HCT116 (cell line): ENCODE data around the gene OAS2. TPM values are rescaled to one million over a fixed set of nuclear protein-coding genes. Genes with fewer than 3 reads are reported as not detected.

ENCODE experiments used
- ATAC-seq: fragments of 200-7000 bp; cut with Tn5 transposase; 2 replicates; pipeline ENCODE4 v1.9.1; 2020; ENCODE audit warnings: mild to moderate bottlenecking, moderate library complexity
- Bru-seq: library from RNA; stranded (reverse); fragments of 400-500 nt; gene quantifications from one replicate; lab custom pipeline; 2021; lab: Mats Ljungman, UMichigan
- BruChase-seq, 2 experiments: library from RNA; stranded (reverse); fragments of 400-500 nt; gene quantifications; one replicate each; lab custom pipeline; 2021; lab: Mats Ljungman, UMichigan
- BruUV-seq: library from RNA; stranded (reverse); fragments of 400-500 nt; replicated peaks from 2 replicates; lab custom pipeline; 2021; lab: Mats Ljungman, UMichigan
- CTCF ChIA-PET: fragments of 300-600 bp; sonication (Branson Sonifier 250); formaldehyde crosslinking; loops from one replicate; lab custom pipeline; 2021; ENCODE audit warnings: antibody characterized with exemption; lab: Charles Lee
- POLR2A ChIA-PET: fragments of 300-600, 350-600 bp; sonication (Branson Sonifier 250); formaldehyde crosslinking; loops from one replicate; lab custom pipeline; 2021; ENCODE audit warnings: antibody characterized with exemption; lab: Charles Lee
- RAD21 ChIA-PET, 2 experiments: fragments of 300-600 bp; sonication (Branson Sonifier 250); formaldehyde crosslinking; loops; one replicate each; lab custom pipeline; 2023; ENCODE audit warnings: low total read pairs in 2 of 2; ENCODE audit not compliant: uncharacterized antibody in 2 of 2, unreplicated experiment in 2 of 2, low non-redundant PET in 1 of 2; lab: Charles Lee
- DNase-seq: peaks from one replicate; pipeline ENCODE4 v3.0.0-alpha.2; 2010; ENCODE audit warnings: low read depth, low spot score
- H2AFZ ChIP-seq: fragments of 200-600 bp; shearing (Covaris generic), sonication (generic); 2 replicates; pipeline ENCODE4 v1.6.1; 2017; ENCODE audit warnings: low read depth, mixed run types, mixed read lengths, antibody characterized with exemption, low read length; ENCODE audit not compliant: poor library complexity, severe bottlenecking
- H3K27ac ChIP-seq: 2 replicates; pipeline ENCODE4 v1.5.1; 2012; ENCODE audit warnings: low read depth, low read length
- H3K27me3 ChIP-seq: fragments of 200-600 bp; sonication (generic); 2 replicates; pipeline ENCODE4 v1.6.1; 2016; ENCODE audit warnings: mixed run types, low read length, mixed read lengths; ENCODE audit not compliant: insufficient read depth
- H3K36me3 ChIP-seq, 2 experiments: fragments of 200-500 bp in 1 of 2; fragments of 200-600 bp in 1 of 2; sonication (Bioruptor generic) in 1 of 2; sonication (generic) in 1 of 2; 2 replicates each; pipeline versions ENCODE4 v1.5.1 to v1.6.1; 2014 to 2016; ENCODE audit warnings: low read length in 2 of 2, inconsistent platforms in 1 of 2, mixed read lengths in 1 of 2, mixed run types in 1 of 2; ENCODE audit not compliant: insufficient read depth in 2 of 2, control insufficient read depth in 1 of 2
- H3K4me1 ChIP-seq, 2 experiments: fragments of 200-600 bp in 1 of 2; sonication (generic) in 1 of 2; 2 replicates each; pipeline versions ENCODE4 v1.5.1 to v1.6.1; 2012 to 2017; ENCODE audit warnings: low read length in 2 of 2, inconsistent platforms in 1 of 2, mild to moderate bottlenecking in 1 of 2, mixed read lengths in 1 of 2, mixed run types in 1 of 2, moderate library complexity in 1 of 2; ENCODE audit not compliant: insufficient read depth in 2 of 2, control insufficient read depth in 1 of 2
- H3K4me2 ChIP-seq: fragments of 200-600 bp; sonication (generic); 2 replicates; pipeline ENCODE4 v1.6.1; 2017; ENCODE audit warnings: mixed run types, low read length, mixed read lengths
- H3K4me3 ChIP-seq, 2 experiments: fragments of 200-600 bp in 1 of 2; sonication (generic) in 1 of 2; replicated peaks in 1 of 2; 2 replicates each; pipeline ENCODE4 v1.5.1; 2011 to 2016; ENCODE audit warnings: low read length in 2 of 2, control low read depth in 1 of 2, low read depth in 1 of 2, mild to moderate bottlenecking in 1 of 2, mixed read lengths in 1 of 2, mixed run types in 1 of 2
- H3K79me2 ChIP-seq: fragments of 200-600 bp; sonication (generic); 2 replicates; pipeline ENCODE4 v1.6.1; 2017; ENCODE audit warnings: mild to moderate bottlenecking, mixed run types, low read length, moderate library complexity, mixed read lengths; ENCODE audit not compliant: insufficient read depth
- H3K9ac ChIP-seq: fragments of 200-600 bp; sonication (generic); 2 replicates; pipeline ENCODE4 v1.6.1; 2016; ENCODE audit warnings: low read length, mixed read lengths
- H3K9me2 ChIP-seq: fragments of 200-600 bp; sonication (generic), shearing (Covaris generic); 2 replicates; pipeline ENCODE4 v1.6.1; 2017; ENCODE audit warnings: mixed run types, mild to moderate bottlenecking, moderate library complexity; ENCODE audit not compliant: insufficient read depth
- H3K9me3 ChIP-seq, 2 experiments: fragments of 200-500 bp in 1 of 2; fragments of 200-600 bp in 1 of 2; sonication (Bioruptor generic) in 1 of 2; sonication (generic) in 1 of 2; 2 replicates each; pipeline ENCODE4 v1.6.1; 2014 to 2017; ENCODE audit warnings: low read length in 2 of 2, mixed read lengths in 2 of 2, inconsistent platforms in 1 of 2, low read depth in 1 of 2, mild to moderate bottlenecking in 1 of 2, mixed run types in 1 of 2, moderate library complexity in 1 of 2; ENCODE audit not compliant: control insufficient read depth in 1 of 2, insufficient read depth in 1 of 2
- H4K20me1 ChIP-seq: fragments of 200-600 bp; sonication (generic), shearing (Covaris generic); 2 replicates; pipeline ENCODE4 v1.6.1; 2017; ENCODE audit warnings: mixed run types, mild to moderate bottlenecking, moderate library complexity; ENCODE audit not compliant: insufficient read depth
- ATF3 ChIP-seq: IDR thresholded peaks from 2 replicates; pipeline ENCODE4 v1.6.1; 2012
- CBX3 ChIP-seq: IDR thresholded peaks from 2 replicates; pipeline ENCODE4 v1.6.1; 2012; ENCODE audit warnings: low read depth
- CEBPB ChIP-seq: IDR thresholded peaks from 2 replicates; pipeline ENCODE4 v1.6.1; 2012; ENCODE audit warnings: low read depth
- CTCF ChIP-seq, 3 experiments: fragments of 200-600 bp in 1 of 3; sonication (generic) in 1 of 3; IDR thresholded peaks in 2 of 3; conservative IDR thresholded peaks in 1 of 3; 2 replicates each; pipeline ENCODE4 v1.5.1; 2012 to 2017; ENCODE audit warnings: low read depth in 2 of 3, low read length in 2 of 3, antibody characterized with exemption in 1 of 3, borderline replicate concordance in 1 of 3, control low read depth in 1 of 3, mild to moderate bottlenecking in 1 of 3, mixed read lengths in 1 of 3, mixed run types in 1 of 3, moderate library complexity in 1 of 3; ENCODE audit not compliant: insufficient read depth in 1 of 3
- EGR1 ChIP-seq: IDR thresholded peaks from 2 replicates; pipeline ENCODE4 v1.6.1; 2012; ENCODE audit warnings: low read depth
- ELF1 ChIP-seq: IDR thresholded peaks from 2 replicates; pipeline ENCODE4 v1.6.1; 2012; ENCODE audit warnings: low read depth, borderline replicate concordance
- FOSL1 ChIP-seq: IDR thresholded peaks from 2 replicates; pipeline ENCODE4 v1.6.1; 2012; ENCODE audit warnings: low read depth
- JUND ChIP-seq: IDR thresholded peaks from 2 replicates; pipeline ENCODE4 v1.6.1; 2012
- MAX ChIP-seq: IDR thresholded peaks from 2 replicates; pipeline ENCODE4 v1.6.1; 2012
- RAD21 ChIP-seq: IDR thresholded peaks from 2 replicates; pipeline ENCODE4 v1.6.1; 2012; ENCODE audit warnings: low read depth, mild to moderate bottlenecking
- REST ChIP-seq: IDR thresholded peaks from 2 replicates; pipeline ENCODE4 v1.6.1; 2012; ENCODE audit warnings: low read depth
- SIN3A ChIP-seq: IDR thresholded peaks from 2 replicates; pipeline ENCODE4 v1.6.1; 2012; ENCODE audit warnings: low read depth
- SP1 ChIP-seq: IDR thresholded peaks from 2 replicates; pipeline ENCODE4 v1.6.1; 2012; ENCODE audit warnings: low read depth
- TCF7L2 ChIP-seq: IDR thresholded peaks from 2 replicates; pipeline ENCODE4 v1.7.0; 2011; ENCODE audit warnings: borderline replicate concordance, inconsistent platforms; ENCODE audit not compliant: insufficient read depth, insufficient read length; ENCODE audit errors: extremely low read depth
- ZBTB33 ChIP-seq: IDR thresholded peaks from 2 replicates; pipeline ENCODE4 v1.6.1; 2011; ENCODE audit warnings: mild to moderate bottlenecking, low read length, moderate library complexity; ENCODE audit not compliant: insufficient replicate concordance; ENCODE audit errors: extremely low read depth
- ZFX ChIP-seq: fragments of 450-650 bp; IDR thresholded peaks from 2 replicates; pipeline ENCODE4 v1.6.1; 2017
- intact Hi-C: fragments of 100-400 bp; cut with micrococcal nuclease; formaldehyde crosslinking; loops from 2 replicates; pipeline ENCODE4 v1.10.0; 2022
- long read RNA-seq: library from polyadenylated mRNA; unstranded; transcript quantifications from one replicate; pipeline ENCODE4 v2.0.0, GENCODE V29; 2021; ENCODE audit not compliant: unreplicated experiment
- polyA plus RNA-seq: library from polyadenylated mRNA; unstranded; fragments of >200 nt; gene quantifications from 2 replicates; pipeline ENCODE4 v1.2.1, GENCODE V29; 2012; ENCODE audit warnings: missing spikeins
- total RNA-seq: library from RNA; stranded (reverse); gene quantifications from one replicate; pipeline ENCODE4 v1.2.1, GENCODE V29; 2021; ENCODE audit not compliant: unreplicated experiment

The OAS2 gene
- total RNA-seq = 0.30 TPM
- polyA plus RNA-seq = 0.03 and 0.12 TPM in 2 replicates
- percentile 9 among the genes with signal in this experiment for Bru-seq, nascent RNA
- BruChase-seq, experiment 1, labeled RNA remaining after a 6-hour chase = percentile 22 among the genes with signal in this experiment
- BruChase-seq, experiment 2, labeled RNA remaining after a 2-hour chase = percentile 15 among the genes with signal in this experiment
- long read RNA-seq = 0 reads

- Histone ChIP-seq H4K20me1 (no peaks in the 10 kb centered on the region), H3K9me3 (no peaks in the 10 kb centered on the region), H3K9ac (no peak within 1 kb of the TSS), H3K9me2 (no peaks in the 10 kb centered on the region), H3K4me2 (no peak within 1 kb of the TSS), H2AFZ (no peak within 1 kb of the TSS), H3K36me3 (no peaks in the 10 kb centered on the region), H3K4me3 (no peak within 1 kb of the TSS), H3K79me2 (no peaks in the 10 kb centered on the region)
- DNase-seq = no peak
- intact Hi-C loops = no loop called here
- POLR2A ChIA-PET = interaction anchor here (0.5 kb wide), 1 partner anchor 125 kb away, joined by 3 read pairs; no protein-coding TSS in a partner anchor
- CTCF ChIA-PET = interaction anchor here (1.2 kb wide), 1 partner anchor 14 kb away, joined by 9 read pairs; no protein-coding TSS in a partner anchor
- RAD21 ChIA-PET = no interaction called here
- ATAC-seq = no peak; the same call in 1 of the 2 replicates
- BruUV-seq = no TSS peak
- no peak for TF ChIP-seq JUND
- no peak for TF ChIP-seq ZFX
- TF ChIP-seq MAX = no peak
- no peak for TF ChIP-seq EGR1
- no peak for TF ChIP-seq SIN3A
- TF ChIP-seq SP1 = no peak
- no peak for TF ChIP-seq TCF7L2
- no peak for TF ChIP-seq CTCF (IDR thresholded peaks at IDR 0.05 in 2 of 3, conservative IDR thresholded peaks at IDR 0.05 in 1 of 3; ENCODE audit: borderline replicate concordance in 1 of 3, insufficient read depth in 1 of 3, low read depth in 2 of 3, low read length in 2 of 3)
- TF ChIP-seq FOSL1 = no peak
- no peak for TF ChIP-seq ELF1
- TF ChIP-seq ATF3 = no peak
- no peak for TF ChIP-seq RAD21
- TF ChIP-seq CBX3 = no peak
- no peak for TF ChIP-seq ZBTB33
- TF ChIP-seq REST = no peak
- no peak for TF ChIP-seq CEBPB
- TF ChIP-seq, all 23 proteins: peak for 0
- no peaks in the 10 kb centered on the region for H3K27me3 ChIP-seq
- no peaks in the 10 kb centered on the region for H3K4me1 ChIP-seq
- no peak within 1 kb of the TSS for H3K27ac ChIP-seq
Measured at GRCh38 chr12:112978163-112979040, at the start of gene OAS2. OAS2 (plus strand) TSS chr12:112978519; CDS start chr12:112978609, 90 bp downstream.
